Measurements from ENCODE around the gene ZBTB16.

Gene ZBTB16

DNA sequence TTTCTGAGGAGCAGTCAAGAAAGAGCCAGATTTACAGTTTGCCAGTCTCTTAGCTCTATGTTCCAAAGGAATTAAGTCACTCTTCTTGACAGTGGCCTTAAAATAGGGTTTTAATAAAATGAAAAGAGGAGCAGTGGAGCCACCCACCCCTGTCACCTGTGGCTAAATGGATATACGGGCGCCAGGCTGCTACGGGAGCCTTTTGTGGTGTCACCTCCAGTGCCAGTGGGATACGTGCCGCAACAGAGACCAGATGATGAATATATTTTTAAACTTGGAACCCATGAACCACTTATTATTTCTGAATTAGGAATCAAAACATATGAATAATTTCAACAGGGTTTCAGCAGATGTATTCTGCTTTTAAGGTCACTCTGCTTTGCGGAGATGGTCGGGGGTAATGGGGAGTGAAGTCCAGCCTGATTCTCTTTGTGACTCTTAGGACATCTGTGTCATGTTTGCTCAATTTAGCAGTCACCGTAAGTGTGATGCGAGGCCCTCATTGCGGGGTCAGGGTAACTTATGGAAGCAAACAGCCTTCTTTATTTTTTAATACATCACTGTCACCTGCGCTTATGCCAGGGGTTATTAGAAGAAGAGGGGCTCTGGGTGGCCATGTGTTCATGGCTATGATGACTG lies 64.3 kb downstream of the ZBTB16 start:
- H3K14ac ChIP-seq (ENCODE audit: low read length) = no peak overlapping the region
- no peak overlapping the region for H4K8ac ChIP-seq (ENCODE audit: low read depth, low read length)
- H4K91ac ChIP-seq (ENCODE audit: low read depth, low read length, poor library complexity) = no peak overlapping the region
- H2BK5ac ChIP-seq (ENCODE audit: low read length) = no peak overlapping the region
- no peak for DNase-seq (ENCODE audit: low spot score)
- H2AK5ac ChIP-seq (ENCODE audit: low read depth, low read length) = no peak overlapping the region
- H2AFZ ChIP-seq (ENCODE audit: low read length) = no peak overlapping the region
- H3K4ac ChIP-seq (ENCODE audit: low read length) = no peak overlapping the region
- H2BK15ac ChIP-seq (ENCODE audit: low read length) = no peak overlapping the region
- H3K4me3 ChIP-seq (ENCODE audit: low read length in 2 of 2) = no peak overlapping the region
- no CpG with 5 or more reads among the region's 11 CpGs for WGBS, 2 donors (ENCODE audit: extremely low coverage in 2 of 2, insufficient read length in 2 of 2, insufficient replicate concordance in 1 of 2)
- H3K9ac ChIP-seq (ENCODE audit: low read depth, low read length, poor library complexity) = no peak overlapping the region
- H3K9me3 ChIP-seq (replicated peaks in 1 of 2; ENCODE audit: control insufficient read depth in 2 of 2, insufficient read depth in 1 of 2, low read depth in 1 of 2, low read length in 2 of 2) = peaks cover 0 to 9% of the 10 kb centered on the region in 2 donors
- H3K27me3 ChIP-seq (ENCODE audit: control insufficient read depth in 3 of 3, insufficient read depth in 3 of 3, low read depth in 1 of 3, low read length in 3 of 3) = no peaks in the 10 kb centered on the region
- no peak overlapping the region for H3K18ac ChIP-seq (ENCODE audit: low read length)
- peaks cover 3% of the 10 kb centered on the region for H3K79me1 ChIP-seq (ENCODE audit: low read depth, low read length)
- no peak overlapping the region for H3K4me2 ChIP-seq (ENCODE audit: insufficient read depth, low read length, poor library complexity, severe bottlenecking)
- no peak overlapping the region for H2BK12ac ChIP-seq (ENCODE audit: low read length)
- H3K23ac ChIP-seq (ENCODE audit: low read depth, low read length, poor library complexity) = no peak overlapping the region
- H2BK120ac ChIP-seq (ENCODE audit: low read depth, low read length) = no peak overlapping the region
- H3K36me3 ChIP-seq (replicated peaks in 1 of 2; ENCODE audit: control insufficient read depth in 2 of 2, insufficient read depth in 2 of 2, low read length in 2 of 2) = peaks cover 3 to 36% of the 10 kb centered on the region in 2 donors
- peaks cover 0 to 12% of the 10 kb centered on the region in 2 donors for H3K4me1 ChIP-seq (ENCODE audit: control insufficient read depth in 2 of 2, insufficient read depth in 1 of 2, low read depth in 1 of 2, low read length in 2 of 2)
- H3K27ac ChIP-seq (replicated peaks; ENCODE audit: low read length) = no peak overlapping the region

GRCh38 chr11:114124601-114125144 lies 65.2 kb downstream of the ZBTB16 start:
- no peak overlapping the region for H2BK12ac ChIP-seq (ENCODE audit: low read length)
- no peak overlapping the region for H3K9ac ChIP-seq (ENCODE audit: low read depth, low read length, poor library complexity)
- H2AK5ac ChIP-seq (ENCODE audit: low read depth, low read length) = no peak overlapping the region
- no peak overlapping the region for H2BK5ac ChIP-seq (ENCODE audit: low read length)
- peaks cover 0 to 9% of the 10 kb centered on the region in 2 donors for H3K9me3 ChIP-seq (replicated peaks in 1 of 2; ENCODE audit: control insufficient read depth in 2 of 2, insufficient read depth in 1 of 2, low read depth in 1 of 2, low read length in 2 of 2)
- no peak overlapping the region for H4K91ac ChIP-seq (ENCODE audit: low read depth, low read length, poor library complexity)
- no peak overlapping the region for H2BK120ac ChIP-seq (ENCODE audit: low read depth, low read length)
- no peak overlapping the region for H3K18ac ChIP-seq (ENCODE audit: low read length)
- H2BK15ac ChIP-seq (ENCODE audit: low read length) = no peak overlapping the region
- no peak overlapping the region for H3K4me2 ChIP-seq (ENCODE audit: insufficient read depth, low read length, poor library complexity, severe bottlenecking)
- H3K14ac ChIP-seq (ENCODE audit: low read length) = no peak overlapping the region
- no peaks in the 10 kb centered on the region for H3K27me3 ChIP-seq (ENCODE audit: control insufficient read depth in 3 of 3, insufficient read depth in 3 of 3, low read depth in 1 of 3, low read length in 3 of 3)
- H3K4me1 ChIP-seq (ENCODE audit: control insufficient read depth in 2 of 2, insufficient read depth in 1 of 2, low read depth in 1 of 2, low read length in 2 of 2) = peaks cover 2 to 17% of the 10 kb centered on the region in 2 donors
- peaks cover 3% of the 10 kb centered on the region for H3K79me1 ChIP-seq (ENCODE audit: low read depth, low read length)
- H3K4ac ChIP-seq (ENCODE audit: low read length) = no peak overlapping the region
- H4K8ac ChIP-seq (ENCODE audit: low read depth, low read length) = no peak overlapping the region
- no peak overlapping the region for H3K27ac ChIP-seq (replicated peaks; ENCODE audit: low read length)
- H3K36me3 ChIP-seq (replicated peaks in 1 of 2; ENCODE audit: control insufficient read depth in 2 of 2, insufficient read depth in 2 of 2, low read length in 2 of 2) = peaks cover 3 to 36% of the 10 kb centered on the region in 2 donors
- H3K23ac ChIP-seq (ENCODE audit: low read depth, low read length, poor library complexity) = no peak overlapping the region
- no CpG with 5 or more reads among the region's 5 CpGs for WGBS, 2 donors (ENCODE audit: extremely low coverage in 2 of 2, insufficient read length in 2 of 2, insufficient replicate concordance in 1 of 2)
- H2AFZ ChIP-seq (ENCODE audit: low read length) = no peak overlapping the region
- no peak for DNase-seq (ENCODE audit: low spot score)
- no peak overlapping the region for H3K4me3 ChIP-seq (ENCODE audit: low read length in 2 of 2)

DNA sequence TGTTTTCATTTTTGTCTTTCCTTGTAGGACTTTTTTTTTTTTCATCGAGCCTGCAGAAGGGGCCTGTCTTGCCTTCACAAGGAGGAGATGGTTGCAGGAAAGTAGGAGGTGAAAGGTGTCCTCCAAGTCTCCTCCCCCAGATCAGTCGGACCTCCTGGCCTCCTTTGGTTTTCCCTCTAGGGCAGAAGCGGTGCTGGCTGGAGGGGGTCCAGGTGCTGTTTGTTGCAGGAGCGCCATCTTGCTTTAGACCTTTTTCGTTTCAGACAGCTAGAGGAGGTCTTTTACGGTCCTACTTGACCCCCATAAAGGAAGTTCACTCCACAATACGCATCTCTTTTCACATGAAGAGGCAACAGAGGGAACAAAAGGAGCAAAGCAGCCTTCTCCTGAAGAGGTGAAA lies 66.0 kb downstream of the ZBTB16 start:
- WGBS, 2 donors (ENCODE audit: extremely low coverage in 2 of 2, insufficient read length in 2 of 2, insufficient replicate concordance in 1 of 2) = no CpG with 5 or more reads among the region's 7 CpGs

GRCh38 chr11:114125959-114126358 lies 66.4 kb downstream of the ZBTB16 start:
- Histone ChIP-seq H4K91ac (ENCODE audit: low read depth, low read length, poor library complexity) (no peak overlapping the region), H2AK5ac (ENCODE audit: low read depth, low read length) (no peak overlapping the region), H2BK120ac (ENCODE audit: low read depth, low read length) (no peak overlapping the region), H3K14ac (ENCODE audit: low read length) (no peak overlapping the region), H3K9ac (ENCODE audit: low read depth, low read length, poor library complexity) (no peak overlapping the region), H3K9me3 (replicated peaks in 1 of 2; ENCODE audit: control insufficient read depth in 2 of 2, insufficient read depth in 1 of 2, low read depth in 1 of 2, low read length in 2 of 2) (peaks cover 0 to 9% of the 10 kb centered on the region in 2 donors), H3K27me3 (ENCODE audit: control insufficient read depth in 3 of 3, insufficient read depth in 3 of 3, low read depth in 1 of 3, low read length in 3 of 3) (no peaks in the 10 kb centered on the region), H3K36me3 (replicated peaks in 1 of 2; ENCODE audit: control insufficient read depth in 2 of 2, insufficient read depth in 2 of 2, low read length in 2 of 2) (peaks cover 3 to 36% of the 10 kb centered on the region in 2 donors), H3K18ac (ENCODE audit: low read length) (no peak overlapping the region), H3K23ac (ENCODE audit: low read depth, low read length, poor library complexity) (no peak overlapping the region), H4K8ac (ENCODE audit: low read depth, low read length) (no peak overlapping the region), H2BK15ac (ENCODE audit: low read length) (no peak overlapping the region), H2AFZ (ENCODE audit: low read length) (no peak overlapping the region), H3K4ac (ENCODE audit: low read length) (no peak overlapping the region), H3K4me1 (ENCODE audit: control insufficient read depth in 2 of 2, insufficient read depth in 1 of 2, low read depth in 1 of 2, low read length in 2 of 2) (peaks cover 15 to 26% of the 10 kb centered on the region in 2 donors), H3K79me1 (ENCODE audit: low read depth, low read length) (peaks cover 2% of the 10 kb centered on the region), H3K4me2 (ENCODE audit: insufficient read depth, low read length, poor library complexity, severe bottlenecking) (no peak overlapping the region), H3K27ac (replicated peaks; ENCODE audit: low read length) (no peak overlapping the region), H2BK12ac (ENCODE audit: low read length) (no peak overlapping the region), H2BK5ac (ENCODE audit: low read length) (no peak overlapping the region), H3K4me3 (ENCODE audit: low read length in 2 of 2) (no peak overlapping the region)
- DNase-seq (ENCODE audit: low spot score) = no peak
- WGBS, 2 donors (ENCODE audit: extremely low coverage in 2 of 2, insufficient read length in 2 of 2, insufficient replicate concordance in 1 of 2) = no CpG with 5 or more reads among the region's 2 CpGs

More for the DNA sequence above, 66.0 kb downstream of the ZBTB16 start:
- peaks cover 3 to 36% of the 10 kb centered on the region in 2 donors for H3K36me3 ChIP-seq (replicated peaks in 1 of 2; ENCODE audit: control insufficient read depth in 2 of 2, insufficient read depth in 2 of 2, low read length in 2 of 2)
- H3K18ac ChIP-seq (ENCODE audit: low read length) = no peak overlapping the region
- no peak overlapping the region for H2AFZ ChIP-seq (ENCODE audit: low read length)
- H3K4me1 ChIP-seq (ENCODE audit: control insufficient read depth in 2 of 2, insufficient read depth in 1 of 2, low read depth in 1 of 2, low read length in 2 of 2) = peaks cover 11 to 23% of the 10 kb centered on the region in 2 donors
- H2BK15ac ChIP-seq (ENCODE audit: low read length) = no peak overlapping the region
- no peak overlapping the region for H3K4me3 ChIP-seq (ENCODE audit: low read length in 2 of 2)
- no peak overlapping the region for H4K91ac ChIP-seq (ENCODE audit: low read depth, low read length, poor library complexity)
- no peak overlapping the region for H2BK5ac ChIP-seq (ENCODE audit: low read length)
- no peak overlapping the region for H3K4ac ChIP-seq (ENCODE audit: low read length)
- peaks cover 0 to 9% of the 10 kb centered on the region in 2 donors for H3K9me3 ChIP-seq (replicated peaks in 1 of 2; ENCODE audit: control insufficient read depth in 2 of 2, insufficient read depth in 1 of 2, low read depth in 1 of 2, low read length in 2 of 2)
- H3K27me3 ChIP-seq (ENCODE audit: control insufficient read depth in 3 of 3, insufficient read depth in 3 of 3, low read depth in 1 of 3, low read length in 3 of 3) = no peaks in the 10 kb centered on the region
- no peak overlapping the region for H3K9ac ChIP-seq (ENCODE audit: low read depth, low read length, poor library complexity)
- no peak overlapping the region for H3K14ac ChIP-seq (ENCODE audit: low read length)
- DNase-seq (ENCODE audit: low spot score) = no peak
- H3K4me2 ChIP-seq (ENCODE audit: insufficient read depth, low read length, poor library complexity, severe bottlenecking) = no peak overlapping the region
- H2BK12ac ChIP-seq (ENCODE audit: low read length) = no peak overlapping the region
- H2AK5ac ChIP-seq (ENCODE audit: low read depth, low read length) = no peak overlapping the region
- H3K23ac ChIP-seq (ENCODE audit: low read depth, low read length, poor library complexity) = no peak overlapping the region
- peaks cover under 1% of the 10 kb centered on the region for H3K79me1 ChIP-seq (ENCODE audit: low read depth, low read length)
- H4K8ac ChIP-seq (ENCODE audit: low read depth, low read length) = no peak overlapping the region
- no peak overlapping the region for H2BK120ac ChIP-seq (ENCODE audit: low read depth, low read length)
- H3K27ac ChIP-seq (replicated peaks; ENCODE audit: low read length) = no peak overlapping the region

All from neuronal stem cell (in vitro differentiated cells).